K562 (cell line): ENCODE results near the gene GTF3C1. TPM values are rescaled to one million over a fixed set of nuclear protein-coding genes. Genes with fewer than 3 reads are reported as not detected.

ENCODE experiments used
- ATAC-seq: fragments of 200-7000 bp; cut with Tn5 transposase; 3 replicates; pipeline ENCODE4 v1.9.1; 2020; ENCODE audit warnings: moderate library complexity
- BruUV-seq: library from RNA; stranded (reverse); fragments of 400-500 nt; replicated peaks from 2 replicates; lab custom pipeline; 2021; lab: Mats Ljungman, UMichigan
- CTCF ChIA-PET: fragments of 300-600 bp; formaldehyde crosslinking; extraction: SDS; loops from one replicate; lab custom pipeline; 2021; ENCODE audit warnings: low intra/inter-chr PET ratio; lab: Yijun Ruan, JAX
- POLR2A ChIA-PET: fragments of 300-600, 350-650 bp; sonication (Branson Sonifier 250); formaldehyde crosslinking; extraction: SDS; loops from one replicate; lab custom pipeline; 2021; ENCODE audit warnings: antibody characterized with exemption, inconsistent platforms; lab: Yijun Ruan, JAX
- DNase-seq, 4 experiments: peaks; one replicate each; pipeline versions ENCODE4 v3.0.0 to v3.0.0-alpha.2; 2011 to 2018; ENCODE audit warnings: low spot score in 3 of 4, mixed read lengths in 3 of 4; ENCODE audit errors: extremely low read depth in 1 of 4
- FAIRE-seq: peaks from 2 replicates; lab custom pipeline; 2011; peaks lifted over from hg19 to GRCh38; lab: Jason Lieb, UNC
- H2AFZ ChIP-seq: 2 replicates; pipeline ENCODE4 v1.6.0; 2011; ENCODE audit warnings: low read depth, low read length, control low read depth, inconsistent platforms
- H3K27ac ChIP-seq: fragments of 200-600 bp; 3 replicates; pipeline ENCODE4 v1.8.0; 2011; ENCODE audit warnings: low read depth, mild to moderate bottlenecking, control low read depth, inconsistent platforms, low read length, moderate library complexity, mixed read lengths; ENCODE audit errors: extremely low read depth
- H3K27me3 ChIP-seq, 2 experiments: fragments of 300-600 bp in 1 of 2; 2 replicates in 1 of 2; 3 replicates in 1 of 2; pipeline versions ENCODE4 v1.6.0 to v1.8.0; 2011; ENCODE audit warnings: inconsistent platforms in 2 of 2, low read length in 2 of 2, mild to moderate bottlenecking in 1 of 2, mixed read lengths in 1 of 2, moderate library complexity in 1 of 2; ENCODE audit not compliant: control insufficient read depth in 2 of 2, insufficient read depth in 2 of 2
- H3K36me3 ChIP-seq: fragments of 300-600 bp; 3 replicates; pipeline ENCODE4 v1.8.0; 2011; ENCODE audit warnings: mild to moderate bottlenecking, low read length, inconsistent platforms; ENCODE audit not compliant: control insufficient read depth, insufficient read depth
- H3K4me1 ChIP-seq, 2 experiments: fragments of 200-600 bp in 1 of 2; replicated peaks in 1 of 2; 2 replicates in 1 of 2; 3 replicates in 1 of 2; pipeline versions ENCODE4 v1.5.1 to v1.8.0; 2011; ENCODE audit warnings: inconsistent platforms in 2 of 2, low read length in 2 of 2, mild to moderate bottlenecking in 1 of 2, mixed read lengths in 1 of 2, moderate library complexity in 1 of 2; ENCODE audit not compliant: control insufficient read depth in 2 of 2, insufficient read depth in 2 of 2
- H3K4me2 ChIP-seq: 2 replicates; pipeline ENCODE4 v1.6.1; 2011; ENCODE audit warnings: low read length, control low read depth, inconsistent platforms, mixed read lengths; ENCODE audit not compliant: insufficient read depth
- H3K4me3 ChIP-seq: fragments of 200-600 bp; sonication (generic), shearing (Covaris generic); 2 replicates; pipeline ENCODE4 v1.5.1; 2016; ENCODE audit warnings: control low read depth, inconsistent platforms
- H3K79me2 ChIP-seq: fragments of 200-600 bp; 3 replicates; pipeline ENCODE4 v1.8.0; 2011; ENCODE audit warnings: low read length, inconsistent platforms; ENCODE audit not compliant: control insufficient read depth, insufficient read depth
- H3K9ac ChIP-seq, 2 experiments: 2 replicates each; pipeline versions ENCODE4 v1.6.0 to v1.6.1; 2011; ENCODE audit warnings: low read depth in 2 of 2, low read length in 2 of 2, control low read depth in 1 of 2, inconsistent platforms in 1 of 2, mild to moderate bottlenecking in 1 of 2, mixed read lengths in 1 of 2; ENCODE audit not compliant: insufficient read depth in 1 of 2
- H3K9me1 ChIP-seq: one replicate; pipeline ENCODE4 v1.6.0; 2011; ENCODE audit warnings: inconsistent platforms, mild to moderate bottlenecking, low read length, moderate library complexity; ENCODE audit not compliant: control insufficient read depth, insufficient read depth
- H3K9me3 ChIP-seq: replicated peaks from 2 replicates; pipeline ENCODE4 v1.5.1; 2011; ENCODE audit warnings: low read depth, low read length, inconsistent platforms; ENCODE audit not compliant: control insufficient read depth, insufficient read depth
- H4K20me1 ChIP-seq: replicated peaks from 2 replicates; pipeline ENCODE4 v1.6.1; 2011; ENCODE audit warnings: low read length, inconsistent platforms, mixed read lengths; ENCODE audit not compliant: control insufficient read depth, insufficient read depth
- ADNP ChIP-seq: fragments of 200-800 bp; sonication (Bioruptor generic); IDR thresholded peaks from 2 replicates; pipeline ENCODE4 v1.6.1; 2016; ENCODE audit warnings: missing genetic modification characterization, missing compliant biosample characterization
- BCOR ChIP-seq: fragments of 450-650 bp; IDR thresholded peaks from 2 replicates; pipeline ENCODE4 v1.6.1; 2016
- BRCA1 ChIP-seq, 2 experiments: fragments of 450-650 bp in 1 of 2; sonication (generic) in 1 of 2; formaldehyde crosslinking in 1 of 2; IDR thresholded peaks; 2 replicates each; pipeline versions ENCODE4 v1.5.0 to v1.6.1; 2017 to 2020; ENCODE audit warnings: mild to moderate bottlenecking in 1 of 2, missing genetic modification reagents in 1 of 2
- EGR1 ChIP-seq: fragments of 450-650 bp; conservative IDR thresholded peaks from 2 replicates; pipeline ENCODE4 v1.6.1; 2017; ENCODE audit warnings: mild to moderate bottlenecking
- EP300 ChIP-seq: IDR thresholded peaks from 2 replicates; pipeline ENCODE4 v1.6.1; 2012; ENCODE audit warnings: low read length, improper control_type of control experiment
- ESRRA ChIP-seq: fragments of 450-650 bp; IDR thresholded peaks from 2 replicates; pipeline ENCODE4 v1.6.1; 2014; ENCODE audit warnings: low read depth, mild to moderate bottlenecking, moderate library complexity, borderline replicate concordance
- HEY1 ChIP-seq: fragments of 250-450 bp; sonication (Bioruptor Pico); IDR thresholded peaks from 2 replicates; pipeline ENCODE4 v1.5.0; 2020; ENCODE audit warnings: mild to moderate bottlenecking, moderate library complexity, borderline replicate concordance
- HINFP ChIP-seq: fragments of 450-650 bp; conservative IDR thresholded peaks from 2 replicates; pipeline ENCODE4 v1.6.1; 2016; ENCODE audit warnings: missing genetic modification characterization, low read depth, mild to moderate bottlenecking, control low read depth, missing compliant biosample characterization
- RBM25 ChIP-seq: fragments of 200-400 bp; formaldehyde crosslinking; IDR thresholded peaks from 2 replicates; pipeline ENCODE4 v1.6.1; 2018; ENCODE audit warnings: low read length, low read depth, moderate library complexity; ENCODE audit not compliant: severe bottlenecking
- ZBTB1 ChIP-seq: sonication (generic); formaldehyde crosslinking; IDR thresholded peaks from 2 replicates; pipeline ENCODE4 v1.8.1; 2023; ENCODE audit warnings: missing genetic modification reagents, low read depth, mild to moderate bottlenecking, borderline replicate concordance
- ZNF274 ChIP-seq: IDR thresholded peaks from 2 replicates; pipeline ENCODE4 v1.6.1; 2011; ENCODE audit warnings: low read depth, mild to moderate bottlenecking, low read length, moderate library complexity, borderline replicate concordance
- WGBS: fragments of 100-300 bp; shearing (Covaris generic); methylation state at CpG from one replicate; pipeline ENCODE4 v1.1.6; 2016; ENCODE audit warnings: low coverage, mixed read lengths; ENCODE audit not compliant: insufficient coverage; ENCODE audit errors: missing lambda C conversion rate; 5-methylcytosine and 5-hydroxymethylcytosine counted together
- in situ Hi-C: fragments of 300-500 bp; cut with MboI; formaldehyde crosslinking; loops from 4 replicates; pipeline ENCODE4 v1.15.0; 2018; ENCODE audit warnings: inconsistent platforms, mixed read lengths
- intact Hi-C: fragments of 100-400 bp; cut with micrococcal nuclease; formaldehyde crosslinking; loops from 2 replicates; pipeline ENCODE4 v1.14.2; 2022
- polyA plus RNA-seq, 8 experiments: library from polyadenylated mRNA; depleted of rRNA in 4 of 8; stranded (reverse) in 5 of 8; unstranded in 3 of 8; fragments of >200 nt; fragmentation: Nextera tagmentation in 2 of 8; fragmentation: Illumina TruSeq in 1 of 8; extraction: Ambion mirVana in 2 of 8; extraction: Trizol in 1 of 8; gene quantifications; 2 replicates each; pipeline versions ENCODE4 v1.2.1 to v1.2.3, GENCODE V29; 2011 to 2014; ENCODE audit warnings: inconsistent platforms in 1 of 8, missing spikeins in 1 of 8
- total RNA-seq, 7 experiments: library from RNA; depleted of rRNA in 6 of 7; stranded (reverse); fragments of >200 nt in 6 of 7; fragmentation: Illumina TruSeq in 2 of 7; extraction: Trizol in 2 of 7; gene quantifications; 2 replicates each; pipeline versions ENCODE4 v1.2.1 to v1.2.3, GENCODE V29; 2011 to 2021; ENCODE audit warnings: low replicate concordance in 1 of 7
- TF ChIP-seq, protein P1 (sequence below): fragments of 200-800 bp; sonication (Bioruptor generic); IDR thresholded peaks from 2 replicates; pipeline ENCODE4 v1.6.1; 2017; ENCODE audit warnings: missing genetic modification characterization, missing compliant biosample characterization

GTF3C1 gene
- total and polyA plus RNA-seq, 9 of the 15 experiments (the other 6 are each of a cell fraction or from before 2014, with no cell fraction given) = 0.72 to 63.6 (median 30.9) TPM

DNA sequence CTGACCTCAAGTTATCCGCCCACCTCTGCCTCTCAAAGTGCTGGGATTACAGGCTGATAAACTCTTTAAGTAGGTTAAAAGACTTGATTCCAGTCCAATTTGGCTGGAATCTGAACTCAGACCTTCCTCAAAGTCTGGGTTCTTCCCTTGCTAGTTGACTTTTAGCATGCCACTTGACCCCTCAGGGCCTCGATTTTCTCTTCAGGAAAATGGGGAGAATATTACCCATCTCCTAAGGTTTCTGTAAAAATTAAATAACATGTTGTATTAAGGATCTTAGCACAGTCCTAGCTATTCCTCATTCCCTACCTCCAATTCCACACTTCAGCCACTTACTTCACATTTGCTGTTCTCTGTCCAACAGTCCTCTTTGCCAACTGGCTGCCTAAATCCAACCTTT, 1.9 kb downstream of the GTF3C1 start:
- intact Hi-C loops = no loop called here
- TF ChIP-seq ADNP (tag) (0 out of 2 replicates have a peak, but pooled peaks have one; percentile 27), RBM25 (peak; percentile 62), BCOR (peak; percentile 65), EGR1 (peak; percentile 46), ESRRA (peak; percentile 90), ZBTB1 (CRISPR knock-in tag) (no peak)
- TF ChIP-seq, all 486 proteins: peak for 5
- no TSS peak for BruUV-seq
- CTCF ChIA-PET = no interaction called here
- Histone ChIP-seq H3K36me3 (peaks cover 39% of the 10 kb centered on the region), H3K79me2 (peaks cover 40% of the 10 kb centered on the region), H3K9me3 (no peaks in the 10 kb centered on the region), H3K4me3 (no peak overlapping the region), H3K27ac (no peak overlapping the region), H2AFZ (no peak overlapping the region), H3K9ac (no peak overlapping the region), H3K4me2 (no peak overlapping the region), H3K4me1 (peaks cover 21 to 23% of the 10 kb centered on the region in 2 experiments), H4K20me1 (peaks cover 16% of the 10 kb centered on the region), H3K27me3 (no peaks in the 10 kb centered on the region), H3K9me1 (no peaks in the 10 kb centered on the region)
- in situ Hi-C loops = no loop called here
- POLR2A ChIA-PET = no interaction called here
- FAIRE-seq (no peak), ATAC-seq (no peak), DNase-seq (no peak)
- WGBS = 70% methylated on average over 2 of the region's 2 CpGs

- FAIRE-seq = peak; percentile 92
- Histone ChIP-seq H3K9me1 (no peaks in the 10 kb centered on the region), H4K20me1 (peaks cover 16% of the 10 kb centered on the region), H3K27me3 (no peaks in the 10 kb centered on the region), H3K4me1 (peaks cover 21 to 23% of the 10 kb centered on the region in 2 experiments), H2AFZ (no peak overlapping the region), H3K36me3 (peaks cover 44% of the 10 kb centered on the region), H3K4me3 (no peak overlapping the region), H3K9ac (no peak overlapping the region), H3K9me3 (no peaks in the 10 kb centered on the region), H3K27ac (0 out of 3 replicates have a peak overlapping the region, but pooled peaks have one; percentile 25), H3K4me2 (peak overlapping the region; percentile 21; the same call in 1 of the 2 replicates), H3K79me2 (peaks cover 40% of the 10 kb centered on the region)
- in situ Hi-C loops = no loop called here
- intact Hi-C loops = no loop called here
- 2% methylated on average over 4 of the region's 4 CpGs for WGBS
- POLR2A ChIA-PET = interaction anchor here (0.7 to 1.4 kb wide), 3 partner anchors 11 to 427 kb away, joined by 3 to 4 read pairs (median 4); no protein-coding TSS in a partner anchor
- no TSS peak for BruUV-seq
- peak; percentile 48 for ATAC-seq
- DNase-seq = peak; percentile 64 to 79 (median 68)
- CTCF ChIA-PET = no interaction called here
- TF ChIP-seq HEY1 (no peak), HINFP (tag) (no peak), BRCA1 (IDR thresholded peaks at IDR 0.05) (no peak), BRCA1 (CRISPR knock-in tag; IDR thresholded peaks at IDR 0.05) (no peak), EP300 (peak; percentile 54; the same call in 1 of the 2 replicates), ZNF274 (no peak)
- TF ChIP-seq, protein P1, sequence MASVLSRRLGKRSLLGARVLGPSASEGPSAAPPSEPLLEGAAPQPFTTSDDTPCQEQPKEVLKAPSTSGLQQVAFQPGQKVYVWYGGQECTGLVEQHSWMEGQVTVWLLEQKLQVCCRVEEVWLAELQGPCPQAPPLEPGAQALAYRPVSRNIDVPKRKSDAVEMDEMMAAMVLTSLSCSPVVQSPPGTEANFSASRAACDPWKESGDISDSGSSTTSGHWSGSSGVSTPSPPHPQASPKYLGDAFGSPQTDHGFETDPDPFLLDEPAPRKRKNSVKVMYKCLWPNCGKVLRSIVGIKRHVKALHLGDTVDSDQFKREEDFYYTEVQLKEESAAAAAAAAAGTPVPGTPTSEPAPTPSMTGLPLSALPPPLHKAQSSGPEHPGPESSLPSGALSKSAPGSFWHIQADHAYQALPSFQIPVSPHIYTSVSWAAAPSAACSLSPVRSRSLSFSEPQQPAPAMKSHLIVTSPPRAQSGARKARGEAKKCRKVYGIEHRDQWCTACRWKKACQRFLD (CRISPR knock-in tag) = peak; percentile 62; the same call in 1 of the 2 replicates
Measured at GRCh38 chr16:27547134-27547533, 2.6 kb downstream of the GTF3C1 start.
